Left ventricle myocardium inferior (tissue), 1 donor: Measurements from ENCODE around the gene TMEM80. TPM values are rescaled to one million over a fixed set of nuclear protein-coding genes. Genes with fewer than 3 reads are reported as not detected.

Source experiments
- DNase-seq: peaks from one replicate; pipeline ENCODE4 v3.0.0-alpha.2; 2020
- H3K27ac ChIP-seq: fragments of 200-600 bp; replicated peaks from 2 replicates; pipeline ENCODE4 v1.8.0; 2021
- H3K27me3 ChIP-seq: fragments of 200-600 bp; 2 replicates; pipeline ENCODE4 v1.8.0; 2021; ENCODE audit warnings: low read depth
- H3K36me3 ChIP-seq: fragments of 200-600 bp; 2 replicates; pipeline ENCODE4 v1.8.0; 2021
- H3K4me1 ChIP-seq: fragments of 200-600 bp; 2 replicates; pipeline ENCODE4 v1.8.0; 2021
- H3K4me3 ChIP-seq: fragments of 200-600 bp; 2 replicates; pipeline ENCODE4 v1.8.0; 2021; ENCODE audit warnings: mild to moderate bottlenecking, moderate library complexity
- H3K9me3 ChIP-seq: fragments of 200-600 bp; replicated peaks from 2 replicates; pipeline ENCODE4 v1.8.0; 2021
- CTCF ChIP-seq: fragments of 200-600 bp; IDR thresholded peaks from 2 replicates; pipeline ENCODE4 v1.8.0; 2021; ENCODE audit warnings: antibody characterized with exemption, mild to moderate bottlenecking, borderline replicate concordance
- intact Hi-C: fragments of 100-400 bp; cut with micrococcal nuclease; formaldehyde crosslinking; loops from one replicate; pipeline ENCODE4 v1.11.0; 2022
- total RNA-seq: library from RNA; stranded (reverse); fragmentation: NEBNext Ultra II Directional; extraction: Animal tissue kit (Norgen Biotek cat#: 25700); gene quantifications from one replicate; pipeline ENCODE4 v1.2.1, GENCODE V29; 2021
- donor health status: DM: no; HTN: yes; CAD: no; lungs with severe emphysema.

The TMEM80 gene
- total RNA-seq, 1 donor from 2014 or later: 10.3 TPM

GRCh38 chr11:660281-660680 is 35.3 kb upstream of the TMEM80 start:
- intact Hi-C loops: loop anchor here (10.0 kb wide), 1 partner anchor 65 kb away; no protein-coding TSS in a partner anchor
- Histone ChIP-seq H3K4me1 (peaks cover 15% of the 10 kb centered on the region), H3K36me3 (peaks cover 50% of the 10 kb centered on the region), H3K27ac (no peak overlapping the region), H3K9me3 (no peaks in the 10 kb centered on the region), H3K27me3 (no peaks in the 10 kb centered on the region), H3K4me3 (no peak overlapping the region)
- TF ChIP-seq CTCF: no peak
- DNase-seq: no peak

GRCh38 chr11:660681-661444 is 34.8 kb upstream of the TMEM80 start:
- H3K36me3 ChIP-seq: peaks cover 47% of the 10 kb centered on the region
- H3K9me3 ChIP-seq: no peaks in the 10 kb centered on the region
- TF ChIP-seq CTCF: no peak
- peak overlapping the region; percentile 10 for H3K27ac ChIP-seq
- no peak for DNase-seq
- H3K4me1 ChIP-seq: peaks cover 20% of the 10 kb centered on the region
- H3K4me3 ChIP-seq: no peak overlapping the region
- intact Hi-C loops: loop anchor here (10.0 kb wide), 1 partner anchor 64 kb away; no protein-coding TSS in a partner anchor
- no peaks in the 10 kb centered on the region for H3K27me3 ChIP-seq

GRCh38 chr11:662689-663274 is 32.8 kb upstream of the TMEM80 start:
- H3K27ac ChIP-seq: no peak overlapping the region
- TF ChIP-seq CTCF: peak; percentile 77
- peaks cover 38% of the 10 kb centered on the region for H3K36me3 ChIP-seq
- H3K27me3 ChIP-seq: no peaks in the 10 kb centered on the region
- peak; percentile 59 for DNase-seq
- H3K4me1 ChIP-seq: peaks cover 24% of the 10 kb centered on the region
- H3K9me3 ChIP-seq: no peaks in the 10 kb centered on the region
- intact Hi-C loops: loop anchor here (10.0 kb wide), 1 partner anchor 62 kb away; no protein-coding TSS in a partner anchor
- H3K4me3 ChIP-seq: no peak overlapping the region

GRCh38 chr11:665062-665703 is 30.4 kb upstream of the TMEM80 start:
- Histone ChIP-seq H3K27me3 (no peaks in the 10 kb centered on the region), H3K4me3 (no peak overlapping the region), H3K36me3 (peaks cover 19% of the 10 kb centered on the region), H3K9me3 (no peaks in the 10 kb centered on the region), H3K4me1 (peaks cover 24% of the 10 kb centered on the region), H3K27ac (peak overlapping the region; percentile 60)
- no peak for TF ChIP-seq CTCF
- intact Hi-C loops: loop anchor here (10.0 kb wide), 1 partner anchor 60 kb away; no protein-coding TSS in a partner anchor
- no peak for DNase-seq

- DNase-seq: no peak
- TF ChIP-seq CTCF: no peak
- Histone ChIP-seq H3K27ac (peak overlapping the region; percentile 60), H3K4me1 (peaks cover 23% of the 10 kb centered on the region), H3K4me3 (no peak overlapping the region), H3K9me3 (no peaks in the 10 kb centered on the region), H3K36me3 (peaks cover 14% of the 10 kb centered on the region), H3K27me3 (no peaks in the 10 kb centered on the region)
- intact Hi-C loops: loop anchor here (10.0 kb wide), 1 partner anchor 59 kb away; no protein-coding TSS in a partner anchor
Observed at GRCh38 chr11:665704-666281, 29.8 kb upstream of the TMEM80 start.
